BE2C (cell line): ENCODE results near the gene SSBP3.
"Not testable (repeated sequence)": the region's sequence is repeated elsewhere in the genome, so short reads cannot be mapped to it uniquely, and the experiment has no call there.

Experiments used
- DNase-seq: peaks from one replicate; pipeline ENCODE4 v3.0.0-alpha.2; 2020
- H3K27me3 ChIP-seq: fragments of 250-450 bp; sonication (Bioruptor Pico); 2 replicates; pipeline ENCODE4 v1.5.1; 2020; ENCODE audit warnings: mild to moderate bottlenecking
- H3K36me3 ChIP-seq: fragments of 250-450 bp; sonication (Bioruptor Pico); 2 replicates; pipeline ENCODE4 v1.5.1; 2020; ENCODE audit warnings: mild to moderate bottlenecking
- H3K4me1 ChIP-seq: fragments of 250-450 bp; sonication (Bioruptor Pico); 2 replicates; pipeline ENCODE4 v1.5.1; 2020
- H3K4me3 ChIP-seq: 2 replicates; pipeline ENCODE4 v1.5.1; 2011; ENCODE audit warnings: low read depth, low read length
- H3K9me3 ChIP-seq: fragments of 250-450 bp; sonication (Bioruptor Pico); 2 replicates; pipeline ENCODE4 v1.5.1; 2020
- CTCF ChIP-seq: IDR thresholded peaks from 2 replicates; pipeline ENCODE4 v1.5.1; 2012; ENCODE audit warnings: mild to moderate bottlenecking, low read depth, low read length

Gene SSBP3

GRCh38 chr1:54424398-54424797 is 18.2 kb upstream of the SSBP3 start:
- Histone ChIP-seq H3K4me1 (peaks cover 3% of the 10 kb centered on the region; the same call in 1 of the 2 replicates), H3K27me3 (no peaks in the 10 kb centered on the region), H3K36me3 (no peaks in the 10 kb centered on the region), H3K4me3 (no peak overlapping the region), H3K9me3 (no peaks in the 10 kb centered on the region)
- no peak for TF ChIP-seq CTCF
- DNase-seq, result no peak

DNA sequence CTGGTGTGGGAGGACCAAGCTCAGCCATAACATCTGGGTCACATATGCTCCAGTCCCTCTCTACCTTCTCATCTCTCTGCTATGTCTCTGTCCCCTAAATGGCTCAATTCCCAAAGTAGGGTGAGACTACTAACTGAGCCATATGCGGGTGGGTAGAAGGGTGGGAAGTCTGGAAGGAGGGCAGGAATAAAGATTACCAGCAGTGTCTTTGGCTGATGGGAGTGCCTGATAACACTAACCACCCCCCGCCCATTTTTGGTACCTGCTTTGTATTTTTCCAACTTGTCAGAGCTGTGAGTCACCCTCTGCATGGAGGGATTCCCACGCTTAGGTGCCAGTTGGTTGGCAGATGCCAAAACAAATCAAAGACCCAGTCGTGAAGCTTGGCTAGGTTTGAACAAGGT is 14.9 kb upstream of the SSBP3 start:
- no peaks in the 10 kb centered on the region for H3K4me1 ChIP-seq
- no peaks in the 10 kb centered on the region for H3K27me3 ChIP-seq
- no peak overlapping the region for H3K4me3 ChIP-seq
- no peaks in the 10 kb centered on the region for H3K9me3 ChIP-seq
- DNase-seq, result no peak
- no peak for TF ChIP-seq CTCF
- no peaks in the 10 kb centered on the region for H3K36me3 ChIP-seq

- H3K27me3 ChIP-seq, H3K4me3 ChIP-seq, DNase-seq, H3K9me3 ChIP-seq, H3K36me3 ChIP-seq, H3K4me1 ChIP-seq: not testable (repeated sequence)
Observed at GRCh38 chr1:54418598-54418997, 12.4 kb upstream of the SSBP3 start.

DNA sequence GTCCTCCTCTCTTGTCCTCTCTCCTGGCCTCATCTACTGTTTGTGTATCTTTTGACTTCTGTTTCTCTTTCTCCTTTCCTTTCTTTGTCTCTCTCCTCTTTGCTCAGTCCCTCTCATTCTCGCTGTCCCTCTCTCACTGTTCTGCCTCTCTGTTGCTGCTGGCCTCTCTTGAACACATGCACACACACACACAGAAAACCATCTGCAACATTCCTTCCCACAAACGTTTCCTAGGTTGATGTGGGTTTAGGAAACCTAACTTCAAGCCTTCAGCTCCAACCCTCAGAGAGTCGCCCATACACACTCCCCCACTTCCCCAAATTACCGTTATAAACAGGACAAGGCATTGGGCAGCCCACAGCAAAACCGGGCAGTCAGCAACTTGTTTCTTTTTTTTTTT is 10.9 kb upstream of the SSBP3 start:
- H3K36me3 ChIP-seq, result no peaks in the 10 kb centered on the region
- H3K9me3 ChIP-seq, result no peaks in the 10 kb centered on the region
- H3K4me3 ChIP-seq, result no peak overlapping the region
- H3K27me3 ChIP-seq, result no peaks in the 10 kb centered on the region
- no peak for TF ChIP-seq CTCF
- H3K4me1 ChIP-seq, result no peaks in the 10 kb centered on the region
- no peak for DNase-seq

- DNase-seq, result no peak
- no peak for TF ChIP-seq CTCF
- no peaks in the 10 kb centered on the region for H3K27me3 ChIP-seq
- H3K4me3 ChIP-seq, result no peak overlapping the region
- H3K4me1 ChIP-seq, result no peaks in the 10 kb centered on the region
- H3K36me3 ChIP-seq, result no peaks in the 10 kb centered on the region
- no peaks in the 10 kb centered on the region for H3K9me3 ChIP-seq
Observed at GRCh38 chr1:54416435-54416834, 10.2 kb upstream of the SSBP3 start.

- H3K9me3 ChIP-seq, result no peaks in the 10 kb centered on the region
- H3K4me1 ChIP-seq, result no peaks in the 10 kb centered on the region
- H3K36me3 ChIP-seq, result no peaks in the 10 kb centered on the region
- TF ChIP-seq CTCF, result no peak
- no peaks in the 10 kb centered on the region for H3K27me3 ChIP-seq
- DNase-seq, result no peak
- H3K4me3 ChIP-seq, result no peak overlapping the region
Observed at GRCh38 chr1:54415991-54416390, 9.8 kb upstream of the SSBP3 start.

GRCh38 chr1:54415533-54415932 is 9.3 kb upstream of the SSBP3 start:
- H3K4me1 ChIP-seq, result no peaks in the 10 kb centered on the region

More at GRCh38 chr1:54415533-54415932, 9.3 kb upstream of the SSBP3 start:
- Histone ChIP-seq H3K27me3 (no peaks in the 10 kb centered on the region), H3K36me3 (no peaks in the 10 kb centered on the region), H3K4me3 (no peak overlapping the region), H3K9me3 (no peaks in the 10 kb centered on the region)
- no peak for DNase-seq
- no peak for TF ChIP-seq CTCF
